Measurements from ENCODE around the gene ARHGAP21.

DNA sequence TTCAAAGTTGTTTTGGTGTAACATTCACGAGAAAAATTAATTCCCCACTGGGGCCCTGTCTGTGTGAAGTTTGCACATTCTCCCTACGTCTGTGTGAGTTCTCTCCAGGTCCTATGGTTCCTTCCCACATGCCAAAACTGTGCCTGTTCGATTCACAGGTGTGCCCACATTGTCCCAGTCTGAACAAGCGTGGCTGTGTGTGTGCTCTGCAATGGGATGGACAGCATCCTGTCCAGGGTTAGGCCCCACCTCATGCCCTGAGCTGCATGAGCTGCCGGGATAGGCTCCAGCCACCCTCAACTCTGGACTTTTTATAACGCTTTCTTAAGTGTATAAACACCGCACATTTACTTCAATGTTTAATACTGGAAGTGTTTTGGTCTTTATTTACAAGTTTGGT lies 55.4 kb downstream of the ARHGAP21 start:
- TF ChIP-seq, protein P1, sequence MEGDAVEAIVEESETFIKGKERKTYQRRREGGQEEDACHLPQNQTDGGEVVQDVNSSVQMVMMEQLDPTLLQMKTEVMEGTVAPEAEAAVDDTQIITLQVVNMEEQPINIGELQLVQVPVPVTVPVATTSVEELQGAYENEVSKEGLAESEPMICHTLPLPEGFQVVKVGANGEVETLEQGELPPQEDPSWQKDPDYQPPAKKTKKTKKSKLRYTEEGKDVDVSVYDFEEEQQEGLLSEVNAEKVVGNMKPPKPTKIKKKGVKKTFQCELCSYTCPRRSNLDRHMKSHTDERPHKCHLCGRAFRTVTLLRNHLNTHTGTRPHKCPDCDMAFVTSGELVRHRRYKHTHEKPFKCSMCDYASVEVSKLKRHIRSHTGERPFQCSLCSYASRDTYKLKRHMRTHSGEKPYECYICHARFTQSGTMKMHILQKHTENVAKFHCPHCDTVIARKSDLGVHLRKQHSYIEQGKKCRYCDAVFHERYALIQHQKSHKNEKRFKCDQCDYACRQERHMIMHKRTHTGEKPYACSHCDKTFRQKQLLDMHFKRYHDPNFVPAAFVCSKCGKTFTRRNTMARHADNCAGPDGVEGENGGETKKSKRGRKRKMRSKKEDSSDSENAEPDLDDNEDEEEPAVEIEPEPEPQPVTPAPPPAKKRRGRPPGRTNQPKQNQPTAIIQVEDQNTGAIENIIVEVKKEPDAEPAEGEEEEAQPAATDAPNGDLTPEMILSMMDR (IDR thresholded peaks at IDR 0.05), result no peak
- no peak for TF ChIP-seq POLR2A (IDR thresholded peaks at IDR 0.05)

All from heart left ventricle (tissue), 13 donors.